Transverse colon (tissue), 4 donors: ENCODE measurements around the gene RANGRF.

Experiments
- POLR2AphosphoS5 ChIP-seq, 3 donors: sonication (generic); formaldehyde crosslinking; IDR thresholded peaks; one replicate each; pipeline ENCODE4 v1.6.1; 2016; ENCODE audit warnings: antibody characterized with exemption in 3 of 3
- TF ChIP-seq, protein P1 (sequence below), 5 experiments: fragments of 200-600 bp in 3 of 5; fragments of 450-650 bp in 2 of 5; sonication (generic) in 3 of 5; IDR thresholded peaks; 1 replicate in 2 of 5; 2 replicates in 3 of 5; pipeline ENCODE4 v1.5.1; 2016 to 2017; ENCODE audit warnings: antibody characterized with exemption in 5 of 5, inconsistent platforms in 3 of 5, mild to moderate bottlenecking in 2 of 5, moderate library complexity in 1 of 5

DNA sequence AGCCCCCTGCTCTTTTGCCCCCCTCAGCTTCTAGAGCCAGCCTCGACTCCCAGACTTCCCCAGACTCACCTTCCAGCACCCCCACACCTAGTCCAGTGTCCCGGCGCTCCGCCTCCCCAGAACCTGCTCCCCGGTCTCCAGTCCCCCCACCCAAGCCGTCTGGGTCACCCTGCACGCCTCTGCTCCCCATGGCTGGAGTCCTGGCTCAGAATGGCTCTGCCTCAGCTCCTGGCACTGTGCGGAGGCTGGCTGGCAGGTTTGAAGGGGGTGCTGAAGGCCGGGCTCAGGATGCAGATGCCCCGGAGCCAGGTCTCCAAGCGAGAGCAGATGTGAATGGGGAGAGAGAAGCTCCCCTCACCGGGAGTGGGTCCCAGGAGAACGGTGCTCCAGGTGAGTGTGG lies 23.8 kb downstream of the RANGRF start:
- TF ChIP-seq, protein P1, sequence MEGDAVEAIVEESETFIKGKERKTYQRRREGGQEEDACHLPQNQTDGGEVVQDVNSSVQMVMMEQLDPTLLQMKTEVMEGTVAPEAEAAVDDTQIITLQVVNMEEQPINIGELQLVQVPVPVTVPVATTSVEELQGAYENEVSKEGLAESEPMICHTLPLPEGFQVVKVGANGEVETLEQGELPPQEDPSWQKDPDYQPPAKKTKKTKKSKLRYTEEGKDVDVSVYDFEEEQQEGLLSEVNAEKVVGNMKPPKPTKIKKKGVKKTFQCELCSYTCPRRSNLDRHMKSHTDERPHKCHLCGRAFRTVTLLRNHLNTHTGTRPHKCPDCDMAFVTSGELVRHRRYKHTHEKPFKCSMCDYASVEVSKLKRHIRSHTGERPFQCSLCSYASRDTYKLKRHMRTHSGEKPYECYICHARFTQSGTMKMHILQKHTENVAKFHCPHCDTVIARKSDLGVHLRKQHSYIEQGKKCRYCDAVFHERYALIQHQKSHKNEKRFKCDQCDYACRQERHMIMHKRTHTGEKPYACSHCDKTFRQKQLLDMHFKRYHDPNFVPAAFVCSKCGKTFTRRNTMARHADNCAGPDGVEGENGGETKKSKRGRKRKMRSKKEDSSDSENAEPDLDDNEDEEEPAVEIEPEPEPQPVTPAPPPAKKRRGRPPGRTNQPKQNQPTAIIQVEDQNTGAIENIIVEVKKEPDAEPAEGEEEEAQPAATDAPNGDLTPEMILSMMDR (IDR thresholded peaks at IDR 0.05): no peak
- no peak for TF ChIP-seq POLR2AphosphoS5 (IDR thresholded peaks at IDR 0.05)
